Lower leg skin (tissue), 3 donors: ENCODE results near the gene NSUN2.

Source experiments
- CTCF ChIP-seq, 3 donors: fragments of 450-650 bp; IDR thresholded peaks; one replicate each; pipeline ENCODE4 v1.5.1; 2016; ENCODE audit warnings: antibody characterized with exemption in 3 of 3, mild to moderate bottlenecking in 3 of 3, moderate library complexity in 2 of 3
- POLR2A ChIP-seq, 2 donors: fragments of 450-650 bp; IDR thresholded peaks; one replicate each; pipeline ENCODE4 v1.6.1; 2016 to 2017; ENCODE audit warnings: antibody characterized with exemption in 2 of 2, mild to moderate bottlenecking in 1 of 2, moderate library complexity in 1 of 2

- TF ChIP-seq CTCF (IDR thresholded peaks at IDR 0.05) (no peak), POLR2A (IDR thresholded peaks at IDR 0.05) (no peak)
Observed at GRCh38 chr5:6606884-6607558, 25.8 kb downstream of the NSUN2 start.
